ENCODE measurements around the gene SLC12A8. TPM values are rescaled to one million over a fixed set of nuclear protein-coding genes. Genes with fewer than 3 reads are reported as not detected.
A peak's percentile ranks its signal among the peaks of the same experiment; 100 is the strongest.

Gene SLC12A8
- total RNA-seq, 1 donor from 2014 or later: 1.1 TPM

DNA sequence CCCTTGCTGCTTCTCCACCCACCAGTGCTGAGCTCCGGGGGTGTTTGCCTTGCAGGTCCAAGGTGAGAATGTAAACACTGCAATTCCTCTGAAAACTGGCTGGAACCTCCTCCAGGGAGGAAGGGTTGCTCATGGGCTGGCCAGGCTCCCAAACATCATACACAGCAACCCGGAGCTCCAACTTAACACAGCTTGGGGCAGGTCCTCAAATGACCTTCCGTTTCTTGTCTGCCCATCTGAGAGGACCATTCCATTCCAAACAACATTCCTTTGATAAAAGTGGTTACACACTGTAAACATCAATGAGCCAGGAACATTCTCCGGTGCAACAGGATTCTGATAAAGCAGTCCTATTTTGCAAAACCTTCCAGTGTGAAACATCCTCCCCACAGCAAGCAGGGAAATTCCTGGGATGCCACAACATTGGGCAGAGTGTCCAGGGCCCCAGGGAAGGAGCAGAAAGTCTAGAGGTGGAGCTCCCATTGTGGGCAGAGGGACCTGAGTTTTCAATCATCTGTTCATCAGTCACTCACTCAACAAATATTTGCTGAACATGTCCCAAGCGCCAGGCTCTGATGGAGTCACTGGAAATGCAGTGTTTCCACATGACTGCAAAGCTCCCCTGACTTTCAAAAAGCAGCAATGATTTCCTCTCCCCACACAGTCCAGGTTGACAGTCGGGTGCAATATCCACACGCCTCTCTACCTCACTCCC lies 149.5 kb downstream of the SLC12A8 start:
- H3K4me3 Mint-ChIP-seq: no peak overlapping the region
- no peak overlapping the region for H3K27ac Mint-ChIP-seq
- peaks cover 2% of the 10 kb centered on the region for H3K4me1 Mint-ChIP-seq
- intact Hi-C loops (cut with micrococcal nuclease): no loop called here
- H3K36me3 Mint-ChIP-seq (ENCODE audit: low read depth): no peaks in the 10 kb centered on the region
- H3K9me3 Mint-ChIP-seq: peaks cover 5% of the 10 kb centered on the region
- DNase-seq: no peak
- peaks cover 54% of the 10 kb centered on the region for H3K27me3 Mint-ChIP-seq

DNA sequence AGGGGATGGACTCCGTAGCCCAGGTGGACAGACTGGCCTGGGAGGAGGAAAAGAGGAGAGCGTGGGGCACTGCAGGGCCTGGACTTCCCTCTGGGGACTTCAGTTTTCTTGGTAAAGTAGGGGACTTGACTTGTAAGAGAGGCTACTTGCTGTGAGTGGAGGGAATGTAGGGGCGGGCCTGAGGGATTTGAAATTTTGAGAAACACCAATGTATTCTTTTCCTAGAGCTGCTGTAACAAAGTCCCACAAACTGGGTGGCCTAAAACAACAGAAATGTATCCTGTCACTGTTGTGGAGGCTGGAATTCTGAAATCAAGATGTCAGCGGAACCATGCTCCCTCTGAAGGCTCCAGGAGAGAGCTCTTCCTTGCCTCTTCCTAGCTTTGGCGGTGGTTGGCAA lies 150.9 kb downstream of the SLC12A8 start:
- H3K27me3 Mint-ChIP-seq: peaks cover 51% of the 10 kb centered on the region
- intact Hi-C loops (cut with micrococcal nuclease): no loop called here
- H3K9me3 Mint-ChIP-seq: peaks cover 5% of the 10 kb centered on the region
- no peak overlapping the region for H3K4me3 Mint-ChIP-seq
- H3K36me3 Mint-ChIP-seq (ENCODE audit: low read depth): no peaks in the 10 kb centered on the region
- no peak for DNase-seq
- peaks cover 9% of the 10 kb centered on the region for H3K4me1 Mint-ChIP-seq
- H3K27ac Mint-ChIP-seq: no peak overlapping the region

DNA sequence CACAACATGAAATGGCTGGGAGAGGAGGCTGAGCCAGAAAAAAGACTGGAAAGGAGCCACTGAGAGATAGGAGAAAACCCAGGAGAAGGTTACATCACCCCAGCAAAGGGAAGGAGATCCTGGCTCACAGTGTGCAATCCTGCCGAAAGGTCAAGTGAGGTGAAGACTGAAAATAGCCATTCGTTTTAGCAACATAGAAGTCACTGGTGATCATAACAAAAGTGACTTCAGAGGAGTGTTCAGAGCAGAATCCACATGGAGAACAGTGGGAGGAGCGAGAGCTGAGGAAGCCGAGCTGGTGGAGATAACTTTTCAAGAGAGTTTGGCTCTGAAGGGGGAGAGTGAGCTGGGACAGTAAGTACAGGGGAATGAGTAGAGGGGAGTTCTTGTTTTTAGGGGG lies 151.4 kb downstream of the SLC12A8 start:
- DNase-seq: no peak
- H3K9me3 Mint-ChIP-seq: peaks cover 5% of the 10 kb centered on the region
- H3K36me3 Mint-ChIP-seq (ENCODE audit: low read depth): no peaks in the 10 kb centered on the region
- H3K4me1 Mint-ChIP-seq: peaks cover 11% of the 10 kb centered on the region
- H3K4me3 Mint-ChIP-seq: no peak overlapping the region
- peaks cover 53% of the 10 kb centered on the region for H3K27me3 Mint-ChIP-seq
- intact Hi-C loops (cut with micrococcal nuclease): no loop called here
- no peak overlapping the region for H3K27ac Mint-ChIP-seq

DNA sequence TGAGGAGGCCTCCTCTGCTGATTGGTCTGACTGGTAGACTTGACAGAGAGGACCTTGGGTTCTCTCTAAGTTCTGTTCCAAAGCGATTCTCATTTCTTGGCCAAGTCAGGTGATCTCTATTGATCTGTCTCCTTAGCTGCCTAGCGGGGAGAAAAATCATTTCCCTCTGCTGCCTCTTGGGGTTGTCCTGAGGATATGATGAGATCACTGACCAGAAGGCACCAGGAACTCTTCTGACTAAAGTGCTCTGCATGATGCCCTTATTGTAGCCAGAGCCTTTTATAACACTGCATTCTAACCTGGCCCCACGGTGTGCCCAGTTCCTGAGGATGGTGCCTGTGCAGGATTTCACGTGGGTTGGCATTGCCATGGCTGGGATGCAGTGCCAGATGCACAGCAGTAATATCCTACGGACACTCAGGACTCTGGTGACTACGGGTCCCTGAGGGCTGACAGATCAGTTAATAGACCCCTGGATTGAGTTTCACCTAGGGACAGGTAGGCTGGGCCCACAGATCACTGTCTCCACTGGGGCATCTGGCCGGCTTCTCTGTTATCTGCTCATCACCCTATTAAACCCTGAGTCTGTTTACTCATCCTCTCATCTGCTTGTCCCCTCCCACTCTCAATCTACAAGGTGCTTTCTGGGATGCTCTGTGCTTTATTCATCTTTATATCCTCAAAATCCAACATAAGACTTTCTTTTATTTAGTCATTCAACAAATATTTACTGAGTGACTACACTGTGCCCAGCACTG lies 152.9 kb downstream of the SLC12A8 start:
- no peaks in the 10 kb centered on the region for H3K36me3 Mint-ChIP-seq (ENCODE audit: low read depth)
- peaks cover 4% of the 10 kb centered on the region for H3K9me3 Mint-ChIP-seq
- no peak overlapping the region for H3K4me3 Mint-ChIP-seq
- peaks cover 50% of the 10 kb centered on the region for H3K27me3 Mint-ChIP-seq
- intact Hi-C loops (cut with micrococcal nuclease): loop anchor here (10.0 kb wide), 2 partner anchors 255 to 315 kb away; partner anchors contain the start of gene ZNF148
- peaks cover 15% of the 10 kb centered on the region for H3K4me1 Mint-ChIP-seq
- no peak for DNase-seq
- no peak overlapping the region for H3K27ac Mint-ChIP-seq

DNA sequence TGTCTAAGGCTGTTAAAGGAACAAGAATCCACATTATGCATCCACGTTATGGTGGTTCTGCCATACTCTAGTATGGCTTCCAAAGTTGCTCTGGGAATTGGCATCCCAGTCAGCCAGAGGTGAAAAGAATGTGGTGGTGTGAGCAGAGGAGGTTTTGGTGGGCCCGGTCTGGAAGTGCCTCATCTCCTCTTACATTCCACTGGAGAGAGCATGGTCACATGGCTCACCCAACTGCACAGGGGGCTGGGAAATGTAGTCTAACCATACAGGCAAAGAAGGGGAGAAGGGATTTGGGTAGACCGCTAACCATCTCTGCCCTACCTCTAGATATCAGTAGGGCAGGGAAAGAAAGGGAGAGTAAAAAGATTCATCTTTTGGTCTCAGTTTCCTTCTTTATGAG lies 153.6 kb downstream of the SLC12A8 start:
- Mint-ChIP-seq H3K4me3 (no peak overlapping the region), H3K27me3 (peaks cover 45% of the 10 kb centered on the region), H3K4me1 (peaks cover 22% of the 10 kb centered on the region), H3K27ac (no peak overlapping the region), H3K9me3 (no peaks in the 10 kb centered on the region), H3K36me3 (ENCODE audit: low read depth) (no peaks in the 10 kb centered on the region)
- intact Hi-C loops (cut with micrococcal nuclease): loop anchor here (10.0 kb wide), 2 partner anchors 256 to 316 kb away; partner anchors contain the start of gene ZNF148
- no peak for DNase-seq

DNA sequence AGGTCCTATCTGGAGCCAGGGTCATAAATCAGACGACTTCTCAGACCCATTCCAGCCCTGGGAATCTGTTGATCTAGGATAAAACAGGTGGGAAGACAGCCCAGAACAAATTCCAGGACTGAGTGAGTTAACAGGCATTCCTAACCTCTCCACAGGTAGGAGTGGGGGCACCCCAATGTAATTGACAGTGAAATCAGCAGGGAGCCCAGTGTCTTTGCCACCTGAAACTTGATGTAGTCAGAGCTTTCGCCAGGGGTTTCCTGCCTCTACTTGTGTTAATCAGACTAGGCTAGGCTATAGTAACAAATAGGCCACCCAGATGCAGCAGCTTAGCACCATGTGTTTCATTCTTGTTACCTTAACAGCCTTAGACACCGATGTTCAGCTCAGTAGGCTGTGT lies 154.0 kb downstream of the SLC12A8 start:
- intact Hi-C loops (cut with micrococcal nuclease): loop anchor here (10.0 kb wide), 2 partner anchors 256 to 316 kb away; partner anchors contain the start of gene ZNF148
- Mint-ChIP-seq H3K9me3 (no peaks in the 10 kb centered on the region), H3K27me3 (peaks cover 42% of the 10 kb centered on the region), H3K36me3 (ENCODE audit: low read depth) (peaks cover 3% of the 10 kb centered on the region), H3K4me1 (peaks cover 26% of the 10 kb centered on the region), H3K4me3 (no peak overlapping the region), H3K27ac (no peak overlapping the region)
- DNase-seq: no peak

DNA sequence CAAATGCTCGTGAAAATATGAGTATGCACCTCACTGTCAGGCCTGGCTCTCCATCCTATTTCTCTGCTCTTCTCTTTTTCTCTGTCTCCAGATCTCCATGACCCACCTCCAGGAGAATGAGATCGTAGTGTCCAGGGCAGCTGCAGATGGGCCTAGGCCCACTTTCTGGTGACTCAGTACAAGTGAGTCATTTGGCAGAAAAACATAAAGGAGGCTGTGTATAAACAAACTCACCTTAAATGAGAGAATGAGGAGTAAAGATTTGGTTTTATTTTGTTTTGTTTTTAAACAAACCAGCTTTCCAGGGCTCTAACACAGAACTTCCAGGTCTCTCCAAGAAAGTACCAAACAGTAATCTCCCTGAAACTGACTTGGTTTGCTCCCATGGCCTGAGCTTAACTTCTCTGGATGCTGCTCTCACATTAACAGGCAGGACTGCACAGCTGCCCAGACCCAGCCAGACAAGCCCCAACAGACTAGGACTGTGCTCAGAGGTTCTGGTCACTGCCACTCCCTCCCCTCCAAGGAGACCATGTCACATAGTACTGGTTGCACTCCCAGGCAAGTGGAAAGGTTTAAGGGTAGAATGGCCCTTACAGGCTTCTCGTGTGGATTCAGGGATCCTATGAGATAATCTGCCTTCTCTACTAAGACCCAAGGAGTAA lies 155.2 kb downstream of the SLC12A8 start:
- Mint-ChIP-seq H3K36me3 (ENCODE audit: low read depth) (peaks cover 4% of the 10 kb centered on the region), H3K9me3 (no peaks in the 10 kb centered on the region), H3K27me3 (peaks cover 33% of the 10 kb centered on the region), H3K4me3 (peak overlapping the region; percentile 55), H3K4me1 (peaks cover 38% of the 10 kb centered on the region), H3K27ac (peak overlapping the region; percentile 12)
- intact Hi-C loops (cut with micrococcal nuclease): loop anchor here (10.0 kb wide), 2 partner anchors 257 to 317 kb away; partner anchors contain the start of gene ZNF148
- no peak for DNase-seq

DNA sequence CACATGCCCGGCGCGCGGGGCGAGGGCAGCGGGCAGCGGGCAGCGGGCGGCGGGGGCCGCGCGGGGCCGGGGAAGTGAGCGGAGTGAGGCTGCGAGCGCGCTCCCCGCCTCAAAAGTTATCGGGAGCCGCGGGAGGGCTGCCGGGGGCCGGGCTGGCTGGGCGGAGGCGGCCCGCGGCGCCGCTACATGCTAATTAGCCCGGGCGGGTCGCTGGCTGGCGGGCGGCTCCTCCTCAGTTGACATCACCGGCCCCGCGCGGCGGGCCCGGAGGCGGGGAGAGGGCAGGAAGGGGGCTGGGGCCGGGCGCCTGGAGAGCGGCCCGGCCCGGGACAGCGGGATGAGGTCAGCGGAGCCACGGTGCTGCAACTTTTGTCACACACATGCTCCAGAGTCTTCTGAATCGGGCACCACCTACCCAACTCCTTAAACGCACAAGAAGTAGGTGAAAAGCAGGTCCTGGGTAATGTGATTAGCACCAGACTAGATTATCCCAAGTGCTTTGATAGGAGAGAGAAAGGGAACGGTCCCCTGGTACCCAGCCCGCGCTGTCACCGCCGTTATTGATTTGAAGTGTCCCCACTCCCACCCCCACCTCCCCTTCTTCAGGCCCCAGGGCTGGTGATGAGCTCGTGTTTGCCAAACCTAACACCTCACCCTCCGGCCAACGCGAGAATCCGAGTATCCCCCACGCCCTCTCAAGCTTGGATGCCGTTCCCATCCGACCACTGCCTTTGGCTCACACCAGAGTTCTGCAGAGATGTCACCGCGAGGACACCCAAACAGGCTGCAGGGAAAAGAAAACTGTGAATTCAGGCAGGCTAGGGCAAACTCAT lies 156.4 kb downstream of the SLC12A8 start, which contains the start of gene HEG1:
TSS of gene HEG1 (minus strand) at position 85 of the 833 bp plus-strand sequence. CDS start 107 bp downstream, outside the sequence.
- Mint-ChIP-seq H3K27ac (peak within 1 kb of the TSS; percentile 86), H3K36me3 (ENCODE audit: low read depth) (peaks cover 4% of the 10 kb centered on the region), H3K4me3 (peak within 1 kb of the TSS; percentile 89), H3K9me3 (no peaks in the 10 kb centered on the region), H3K4me1 (peaks cover 48% of the 10 kb centered on the region), H3K27me3 (peaks cover 25% of the 10 kb centered on the region)
- intact Hi-C loops (cut with micrococcal nuclease): loop anchor here (1.0 to 10.0 kb wide), 3 partner anchors 85 to 319 kb away; partner anchors contain the start of gene ZNF148
- peak; percentile 94 for DNase-seq

DNA sequence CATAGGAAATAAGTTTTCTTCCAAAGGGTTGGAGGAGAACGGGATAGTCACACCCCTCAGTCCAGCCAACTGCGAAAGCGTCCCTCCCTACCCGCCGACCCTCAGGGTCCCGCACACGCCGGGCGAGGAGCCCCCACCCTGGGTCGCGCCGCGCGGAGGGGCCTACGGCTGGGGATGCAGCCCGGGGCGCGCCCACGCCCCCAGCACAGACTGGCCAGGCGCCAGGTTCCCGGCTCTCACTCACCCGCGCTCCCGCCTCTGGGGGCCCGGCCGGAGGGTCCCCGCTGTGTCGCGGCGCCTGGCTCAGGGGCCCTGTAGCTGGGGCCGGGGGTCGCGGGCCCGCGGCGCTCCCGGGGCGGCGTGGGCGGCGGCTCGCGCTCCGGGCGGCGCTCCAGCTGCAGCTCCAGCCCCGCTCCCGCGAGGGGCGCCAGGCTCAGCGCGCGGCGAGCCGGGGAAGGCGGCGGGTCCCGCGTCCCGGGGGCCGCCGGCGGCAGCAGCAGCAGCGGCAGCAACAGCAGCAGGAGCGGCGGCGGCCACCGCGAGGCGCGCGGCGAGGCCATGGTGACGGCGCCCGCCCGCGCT lies 157.1 kb downstream of the SLC12A8 start:
- peak; percentile 73 for DNase-seq
- H3K4me1 Mint-ChIP-seq: peaks cover 55% of the 10 kb centered on the region
- H3K36me3 Mint-ChIP-seq (ENCODE audit: low read depth): peaks cover 8% of the 10 kb centered on the region
- no peaks in the 10 kb centered on the region for H3K9me3 Mint-ChIP-seq
- peak overlapping the region; percentile 86 for H3K27ac Mint-ChIP-seq
- H3K4me3 Mint-ChIP-seq: peak overlapping the region; percentile 89
- peaks cover 18% of the 10 kb centered on the region for H3K27me3 Mint-ChIP-seq
- intact Hi-C loops (cut with micrococcal nuclease): loop anchor here (10.0 kb wide), 2 partner anchors 259 to 319 kb away; partner anchors contain the start of gene ZNF148

DNA sequence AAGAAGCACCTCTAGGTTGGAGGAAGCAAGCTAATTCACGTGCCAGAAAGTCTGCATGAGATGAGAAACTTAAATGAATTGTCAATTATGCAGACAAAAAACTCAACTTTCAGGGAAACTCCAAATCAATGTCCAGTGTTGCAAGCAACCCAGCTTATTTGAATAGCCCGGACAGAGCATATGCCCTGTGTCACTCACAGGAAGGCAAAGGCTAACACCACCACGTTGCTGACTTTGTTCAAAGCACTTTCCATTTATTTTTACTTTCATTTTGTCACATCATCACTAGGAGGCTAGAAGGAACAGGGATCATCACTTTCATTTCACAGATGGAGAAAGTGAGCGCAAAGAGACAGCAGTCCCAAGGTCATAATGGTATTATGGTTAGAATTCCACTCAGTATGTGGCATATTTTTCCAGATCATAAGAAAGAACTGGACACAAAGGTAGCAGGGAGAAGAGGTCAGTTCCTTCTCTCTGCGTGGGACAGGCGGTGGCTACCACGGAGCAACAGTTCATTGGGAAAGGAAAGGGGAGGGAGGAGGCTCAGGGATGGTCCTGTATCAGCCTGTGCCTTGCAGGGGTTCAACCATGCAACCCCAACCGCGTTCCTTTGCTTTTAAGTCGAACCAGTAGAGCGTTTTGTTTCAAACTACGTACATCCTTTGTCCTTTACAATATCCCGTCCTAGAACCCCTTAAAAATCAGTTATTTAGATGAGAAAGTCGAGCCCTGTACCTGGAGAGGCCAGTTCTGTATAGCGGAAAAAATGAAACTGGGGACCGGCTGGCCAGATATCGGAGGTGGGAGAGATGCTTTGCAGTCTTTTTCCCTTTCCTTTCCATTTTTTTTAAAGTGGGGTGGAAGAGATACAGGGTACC lies 157.9 kb downstream of the SLC12A8 start:
- peak overlapping the region; percentile 86 for H3K27ac Mint-ChIP-seq
- H3K4me1 Mint-ChIP-seq: peaks cover 55% of the 10 kb centered on the region
- H3K4me3 Mint-ChIP-seq: peak overlapping the region; percentile 89
- peak; percentile 79 for DNase-seq
- intact Hi-C loops (cut with micrococcal nuclease): loop anchor here (5.0 to 10.0 kb wide), 4 partner anchors 148 to 543 kb away; partner anchors contain the start of genes OSBPL11 and ZNF148
- peaks cover 12% of the 10 kb centered on the region for H3K36me3 Mint-ChIP-seq (ENCODE audit: low read depth)
- peaks cover 12% of the 10 kb centered on the region for H3K27me3 Mint-ChIP-seq
- no peaks in the 10 kb centered on the region for H3K9me3 Mint-ChIP-seq

DNA sequence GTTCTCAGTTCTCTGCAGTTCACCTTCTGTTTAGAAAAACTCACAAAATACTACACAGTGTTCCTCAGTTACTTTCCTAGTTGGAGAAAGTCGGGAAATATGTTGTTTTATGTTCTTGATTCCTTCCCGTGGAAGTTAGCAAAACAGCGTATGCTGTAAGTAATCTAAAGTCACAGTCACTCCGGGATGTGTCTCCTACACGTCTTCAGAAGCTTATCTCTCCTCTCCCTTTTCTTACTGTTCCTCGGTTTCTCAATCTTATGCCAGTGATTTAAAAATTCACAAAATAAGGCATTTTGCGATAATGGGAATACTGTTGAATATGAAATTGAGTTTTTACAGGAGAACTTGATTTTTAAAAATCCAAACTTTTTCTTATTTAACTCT lies 158.5 kb downstream of the SLC12A8 start:
- peak overlapping the region; percentile 86 for H3K27ac Mint-ChIP-seq
- peaks cover 11% of the 10 kb centered on the region for H3K27me3 Mint-ChIP-seq
- H3K36me3 Mint-ChIP-seq (ENCODE audit: low read depth): peaks cover 18% of the 10 kb centered on the region
- no peaks in the 10 kb centered on the region for H3K9me3 Mint-ChIP-seq
- DNase-seq: no peak
- peak overlapping the region; percentile 89 for H3K4me3 Mint-ChIP-seq
- peaks cover 61% of the 10 kb centered on the region for H3K4me1 Mint-ChIP-seq
- intact Hi-C loops (cut with micrococcal nuclease): loop anchor here (5.0 to 10.0 kb wide), 4 partner anchors 148 to 543 kb away; partner anchors contain the start of genes OSBPL11 and ZNF148

DNA sequence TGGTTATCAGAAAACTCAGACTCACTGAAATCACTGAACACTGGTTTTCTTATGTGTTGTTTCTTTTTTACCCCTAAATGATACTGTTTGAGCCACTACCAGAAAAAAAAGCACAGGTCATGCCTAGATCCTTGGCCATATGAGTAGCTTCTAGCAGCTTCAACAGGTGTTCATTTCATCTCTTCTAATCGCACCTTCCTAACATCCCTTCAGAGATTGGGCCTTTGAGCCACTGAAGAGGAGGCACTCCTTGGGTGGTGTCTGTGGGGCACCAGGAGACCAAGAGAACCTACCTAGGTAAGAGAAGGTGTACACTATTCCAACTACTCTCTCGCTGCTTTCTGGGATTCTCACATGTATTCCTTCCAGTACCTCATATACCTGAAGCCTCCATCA lies 159.2 kb downstream of the SLC12A8 start:
- H3K36me3 Mint-ChIP-seq (ENCODE audit: low read depth): peaks cover 23% of the 10 kb centered on the region

More for the DNA sequence above, 159.2 kb downstream of the SLC12A8 start:
- peaks cover 8% of the 10 kb centered on the region for H3K27me3 Mint-ChIP-seq
- H3K27ac Mint-ChIP-seq: peak overlapping the region; percentile 25
- H3K4me1 Mint-ChIP-seq: peaks cover 65% of the 10 kb centered on the region
- intact Hi-C loops (cut with micrococcal nuclease): loop anchor here (2.0 to 10.0 kb wide), 5 partner anchors 71 to 544 kb away; partner anchors contain the start of genes OSBPL11 and ZNF148
- H3K9me3 Mint-ChIP-seq: no peaks in the 10 kb centered on the region
- peak overlapping the region; percentile 89 for H3K4me3 Mint-ChIP-seq
- peak; percentile 62 for DNase-seq
